Measurements from ENCODE around the gene ETV6.

ETV6 gene

GRCh38 chr12:11798856-11799501 is 149.5 kb downstream of the ETV6 start:
- Histone ChIP-seq H3K27ac (ENCODE audit: low read length) (peak overlapping the region; percentile 94), H3K4me3 (ENCODE audit: low read depth in 1 of 2, low read length in 2 of 2) (peak overlapping the region in 1 of 2 experiments; percentile 6; a peak in 1 of 4 replicates), H3K36me3 (ENCODE audit: insufficient read depth, low read length) (peaks cover 6% of the 10 kb centered on the region; the same call in 1 of the 2 replicates), H3K4me1 (ENCODE audit: insufficient read depth, low read length) (peaks cover 94% of the 10 kb centered on the region), H2AFZ (ENCODE audit: low read depth, low read length) (no peak overlapping the region), H3K27me3 (ENCODE audit: insufficient read depth, low read length, poor library complexity) (no peaks in the 10 kb centered on the region), H3K4me2 (ENCODE audit: insufficient read depth, low read length) (peak overlapping the region; percentile 48), H4K20me1 (ENCODE audit: insufficient read depth, low read length) (no peaks in the 10 kb centered on the region), H3K9me3 (ENCODE audit: insufficient read depth, low read length, severe bottlenecking) (no peaks in the 10 kb centered on the region), H3K79me2 (ENCODE audit: insufficient read depth, low read length) (peaks cover 88% of the 10 kb centered on the region), H3K9ac (ENCODE audit: low read depth, low read length) (peak overlapping the region; percentile 49)
- no peak for TF ChIP-seq EZH2 (IDR thresholded peaks at IDR 0.05; ENCODE audit: borderline replicate concordance, low read depth, low read length, severe bottlenecking)
- TF ChIP-seq CTCF (IDR thresholded peaks at IDR 0.05; ENCODE audit: borderline replicate concordance, extremely low read depth, low read length, poor library complexity, severe bottlenecking), result peak; percentile 4
- ATAC-seq (ENCODE audit: insufficient read depth, low read depth) (peak; percentile 71), DNase-seq (peak; percentile 88)

GRCh38 chr12:11799502-11799873 is 150.0 kb downstream of the ETV6 start:
- Histone ChIP-seq H3K4me2 (ENCODE audit: insufficient read depth, low read length) (peak overlapping the region; percentile 48), H3K79me2 (ENCODE audit: insufficient read depth, low read length) (peaks cover 88% of the 10 kb centered on the region)
- no peak for ATAC-seq (ENCODE audit: insufficient read depth, low read depth)

GRCh38 chr12:11801643-11802042 is 152.2 kb downstream of the ETV6 start:
- Histone ChIP-seq H3K79me2 (ENCODE audit: insufficient read depth, low read length) (peaks cover 88% of the 10 kb centered on the region), H3K9me3 (ENCODE audit: insufficient read depth, low read length, severe bottlenecking) (no peaks in the 10 kb centered on the region), H3K27ac (ENCODE audit: low read length) (peak overlapping the region; percentile 94), H3K4me3 (ENCODE audit: low read depth in 1 of 2, low read length in 2 of 2) (no peak overlapping the region), H3K9ac (ENCODE audit: low read depth, low read length) (peak overlapping the region; percentile 32; the same call in 1 of the 2 replicates), H3K4me1 (ENCODE audit: insufficient read depth, low read length) (peaks cover 94% of the 10 kb centered on the region), H3K36me3 (ENCODE audit: insufficient read depth, low read length) (peaks cover 16% of the 10 kb centered on the region), H3K4me2 (ENCODE audit: insufficient read depth, low read length) (peak overlapping the region; percentile 15; the same call in 1 of the 2 replicates), H4K20me1 (ENCODE audit: insufficient read depth, low read length) (no peaks in the 10 kb centered on the region), H2AFZ (ENCODE audit: low read depth, low read length) (no peak overlapping the region), H3K27me3 (ENCODE audit: insufficient read depth, low read length, poor library complexity) (no peaks in the 10 kb centered on the region)
- TF ChIP-seq CTCF (IDR thresholded peaks at IDR 0.05; ENCODE audit: borderline replicate concordance, extremely low read depth, low read length, poor library complexity, severe bottlenecking) (no peak), EZH2 (IDR thresholded peaks at IDR 0.05; ENCODE audit: borderline replicate concordance, low read depth, low read length, severe bottlenecking) (no peak)
- DNase-seq, result peak; percentile 81
- peak; percentile 55 for ATAC-seq (ENCODE audit: insufficient read depth, low read depth)

More at GRCh38 chr12:11799502-11799873, 150.0 kb downstream of the ETV6 start:
- Histone ChIP-seq H3K4me3 (ENCODE audit: low read depth in 1 of 2, low read length in 2 of 2) (peak overlapping the region in 1 of 2 experiments; percentile 6; a peak in 1 of 4 replicates), H3K9ac (ENCODE audit: low read depth, low read length) (peak overlapping the region; percentile 49), H2AFZ (ENCODE audit: low read depth, low read length) (no peak overlapping the region), H3K36me3 (ENCODE audit: insufficient read depth, low read length) (peaks cover 11% of the 10 kb centered on the region; the same call in 1 of the 2 replicates), H4K20me1 (ENCODE audit: insufficient read depth, low read length) (no peaks in the 10 kb centered on the region), H3K4me1 (ENCODE audit: insufficient read depth, low read length) (peaks cover 94% of the 10 kb centered on the region), H3K27ac (ENCODE audit: low read length) (peak overlapping the region; percentile 94), H3K9me3 (ENCODE audit: insufficient read depth, low read length, severe bottlenecking) (no peaks in the 10 kb centered on the region), H3K27me3 (ENCODE audit: insufficient read depth, low read length, poor library complexity) (no peaks in the 10 kb centered on the region)
- TF ChIP-seq CTCF (IDR thresholded peaks at IDR 0.05; ENCODE audit: borderline replicate concordance, extremely low read depth, low read length, poor library complexity, severe bottlenecking), result no peak
- no peak for TF ChIP-seq EZH2 (IDR thresholded peaks at IDR 0.05; ENCODE audit: borderline replicate concordance, low read depth, low read length, severe bottlenecking)
- no peak for DNase-seq
